Thoracic aorta (tissue), 2 donors: ENCODE data around the gene SCN3B. TPM values are rescaled to one million over a fixed set of nuclear protein-coding genes. Genes with fewer than 3 reads are reported as not detected.

ENCODE experiments used
- ATAC-seq: fragments of 150-250 bp; one replicate; pipeline ENCODE4 v1.8.0; 2017; ENCODE audit warnings: low read depth; ENCODE audit not compliant: insufficient number of reproducible peaks, low FRiP score
- DNase-seq: peaks from one replicate; pipeline ENCODE4 v3.0.0-alpha.2; 2020; ENCODE audit warnings: low spot score
- H3K27ac ChIP-seq, 2 donors: fragments of 200-600 bp; sonication (generic); 1 replicate in 1 of 2; 2 replicates in 1 of 2; pipeline ENCODE4 v1.5.1; 2016; ENCODE audit warnings: mild to moderate bottlenecking in 2 of 2, moderate library complexity in 2 of 2
- H3K27me3 ChIP-seq: fragments of 200-600 bp; sonication (generic); replicated peaks from 2 replicates; pipeline ENCODE4 v1.6.0; 2016; ENCODE audit warnings: mild to moderate bottlenecking; ENCODE audit not compliant: insufficient read depth
- H3K36me3 ChIP-seq: fragments of 200-600 bp; sonication (generic); one replicate; pipeline ENCODE4 v1.5.1; 2016
- H3K4me1 ChIP-seq, 2 donors: fragments of 200-600 bp; sonication (generic); 1 replicate in 1 of 2; 2 replicates in 1 of 2; pipeline versions ENCODE4 v1.5.1 to v1.6.0; 2016; ENCODE audit warnings: low read depth in 2 of 2, mild to moderate bottlenecking in 1 of 2; ENCODE audit not compliant: control insufficient read depth in 1 of 2
- H3K4me3 ChIP-seq: fragments of 200-600 bp; sonication (generic); 2 replicates; pipeline ENCODE4 v1.5.1; 2016; ENCODE audit warnings: mild to moderate bottlenecking
- H3K9me3 ChIP-seq: fragments of 200-600 bp; sonication (generic); 2 replicates; pipeline ENCODE4 v1.5.1; 2016
- total RNA-seq, 2 donors: library from RNA; depleted of rRNA; stranded (reverse); fragments of >200 nt; gene quantifications; one replicate each; pipeline versions ENCODE4 v1.1.0 to v1.2.3, GENCODE V29; 2016
- TF ChIP-seq, protein P1 (sequence below): fragments of 200-600 bp; sonication (generic); IDR thresholded peaks from one replicate; pipeline ENCODE4 v1.5.1; 2019; ENCODE audit warnings: antibody characterized with exemption

Gene SCN3B
- total RNA-seq, 2 donors from 2014 or later, result 0.35 TPM; not detected in 1

DNA sequence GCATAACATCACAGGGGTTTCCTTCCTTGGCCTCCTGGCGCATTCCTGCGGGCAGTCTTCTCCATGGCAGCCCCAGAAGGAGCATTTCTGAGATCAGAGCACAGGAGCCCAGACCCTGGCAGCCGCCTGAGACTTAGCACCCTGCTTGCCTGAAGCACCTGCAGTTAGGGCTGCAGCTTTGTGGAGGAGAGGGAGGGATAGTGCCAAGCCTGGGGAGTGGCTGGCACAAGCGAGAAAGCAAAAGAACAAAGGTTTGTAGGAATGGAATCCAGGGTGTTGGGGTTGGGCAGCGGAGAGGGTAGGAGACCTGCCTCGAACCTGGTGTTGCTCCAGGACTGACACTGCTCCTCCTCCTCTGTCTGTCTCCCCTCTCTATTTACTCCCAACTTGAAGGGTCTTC, 66.9 kb downstream of the SCN3B start:
- DNase-seq (no peak), ATAC-seq (no peak)
- Histone ChIP-seq H3K4me3 (no peak overlapping the region), H3K9me3 (no peaks in the 10 kb centered on the region), H3K36me3 (no peaks in the 10 kb centered on the region), H3K27me3 (no peaks in the 10 kb centered on the region), H3K4me1 (no peaks in the 10 kb centered on the region), H3K27ac (no peak overlapping the region)
- TF ChIP-seq, protein P1, sequence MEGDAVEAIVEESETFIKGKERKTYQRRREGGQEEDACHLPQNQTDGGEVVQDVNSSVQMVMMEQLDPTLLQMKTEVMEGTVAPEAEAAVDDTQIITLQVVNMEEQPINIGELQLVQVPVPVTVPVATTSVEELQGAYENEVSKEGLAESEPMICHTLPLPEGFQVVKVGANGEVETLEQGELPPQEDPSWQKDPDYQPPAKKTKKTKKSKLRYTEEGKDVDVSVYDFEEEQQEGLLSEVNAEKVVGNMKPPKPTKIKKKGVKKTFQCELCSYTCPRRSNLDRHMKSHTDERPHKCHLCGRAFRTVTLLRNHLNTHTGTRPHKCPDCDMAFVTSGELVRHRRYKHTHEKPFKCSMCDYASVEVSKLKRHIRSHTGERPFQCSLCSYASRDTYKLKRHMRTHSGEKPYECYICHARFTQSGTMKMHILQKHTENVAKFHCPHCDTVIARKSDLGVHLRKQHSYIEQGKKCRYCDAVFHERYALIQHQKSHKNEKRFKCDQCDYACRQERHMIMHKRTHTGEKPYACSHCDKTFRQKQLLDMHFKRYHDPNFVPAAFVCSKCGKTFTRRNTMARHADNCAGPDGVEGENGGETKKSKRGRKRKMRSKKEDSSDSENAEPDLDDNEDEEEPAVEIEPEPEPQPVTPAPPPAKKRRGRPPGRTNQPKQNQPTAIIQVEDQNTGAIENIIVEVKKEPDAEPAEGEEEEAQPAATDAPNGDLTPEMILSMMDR, result no peak

DNA sequence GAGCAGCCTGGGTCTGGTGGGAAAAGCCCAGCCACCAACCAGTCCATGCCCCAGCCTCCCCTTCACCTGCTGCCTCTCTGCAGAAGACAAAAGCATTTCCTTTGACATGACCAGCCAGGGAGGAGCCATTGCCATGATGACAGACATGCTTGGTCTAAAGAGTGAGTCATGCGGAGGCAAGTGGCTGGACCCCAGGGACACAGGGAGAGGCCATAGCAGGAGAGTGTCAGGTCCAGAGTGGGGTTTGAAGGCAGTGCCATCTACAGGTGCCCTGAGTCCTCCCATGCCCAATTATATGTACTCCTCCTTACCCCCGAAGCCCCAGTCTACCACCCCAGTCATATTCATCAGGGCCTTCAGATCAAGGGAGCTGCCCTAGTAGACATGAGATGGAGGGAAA, 67.4 kb downstream of the SCN3B start:
- TF ChIP-seq, protein P1, result no peak
- Histone ChIP-seq H3K9me3 (no peaks in the 10 kb centered on the region), H3K27ac (no peak overlapping the region), H3K4me3 (no peak overlapping the region), H3K36me3 (no peaks in the 10 kb centered on the region), H3K27me3 (no peaks in the 10 kb centered on the region), H3K4me1 (no peaks in the 10 kb centered on the region)
- no peak for ATAC-seq
- no peak for DNase-seq

DNA sequence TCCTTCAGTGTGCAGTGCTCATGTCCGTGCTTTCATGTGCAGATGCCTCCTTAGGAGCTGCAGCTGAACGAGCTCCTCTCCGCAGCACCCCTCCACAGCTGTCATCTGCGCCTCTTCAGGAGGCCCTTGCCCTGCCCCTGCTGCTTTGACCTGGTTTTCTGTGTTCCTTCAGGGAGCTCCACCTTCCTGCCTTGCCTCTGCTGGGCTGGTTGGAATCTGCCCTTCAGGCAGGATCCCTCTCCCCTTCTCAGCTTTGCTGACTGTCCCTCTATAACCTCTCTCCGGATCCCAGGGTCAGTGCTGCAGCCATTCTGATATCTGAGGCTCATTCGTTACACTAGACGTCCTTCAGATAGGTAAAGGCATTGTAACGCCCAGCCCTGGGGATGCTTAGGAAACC, 67.9 kb downstream of the SCN3B start:
- Histone ChIP-seq H3K4me1 (no peaks in the 10 kb centered on the region), H3K27ac (no peak overlapping the region), H3K4me3 (no peak overlapping the region), H3K9me3 (no peaks in the 10 kb centered on the region), H3K27me3 (no peaks in the 10 kb centered on the region), H3K36me3 (no peaks in the 10 kb centered on the region)
- DNase-seq (no peak), ATAC-seq (no peak)
- TF ChIP-seq, protein P1, result no peak

DNA sequence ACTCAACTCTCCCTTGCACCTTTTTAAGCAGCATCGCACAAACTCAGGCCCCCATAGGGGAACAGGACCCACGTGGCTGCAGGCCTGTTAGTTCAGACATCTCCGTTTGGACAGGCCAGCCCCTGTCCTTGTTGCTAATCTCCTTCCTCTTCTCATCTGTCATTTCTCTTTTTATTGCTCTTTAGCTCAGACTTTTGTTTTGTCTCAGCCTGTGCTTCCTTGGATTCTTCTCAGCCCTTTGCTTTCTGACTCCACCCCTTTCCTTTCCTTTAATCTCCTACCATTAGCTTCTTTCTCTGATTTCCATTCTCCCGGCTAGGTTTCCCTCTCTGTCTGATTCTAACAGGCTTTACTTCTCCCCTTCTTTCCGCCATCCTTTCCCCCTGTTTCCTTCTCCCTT, 68.7 kb downstream of the SCN3B start:
- TF ChIP-seq, protein P1, result no peak
- no peaks in the 10 kb centered on the region for H3K9me3 ChIP-seq
- DNase-seq, result no peak
- no peaks in the 10 kb centered on the region for H3K27me3 ChIP-seq
- no peak overlapping the region for H3K4me3 ChIP-seq
- H3K27ac ChIP-seq, result no peak overlapping the region
- no peaks in the 10 kb centered on the region for H3K36me3 ChIP-seq
- H3K4me1 ChIP-seq, result no peaks in the 10 kb centered on the region
- no peak for ATAC-seq

- no peak for ATAC-seq
- H3K4me1 ChIP-seq, result no peaks in the 10 kb centered on the region
- H3K27ac ChIP-seq, result no peak overlapping the region
- no peak for DNase-seq
- no peaks in the 10 kb centered on the region for H3K9me3 ChIP-seq
- no peaks in the 10 kb centered on the region for H3K27me3 ChIP-seq
- H3K4me3 ChIP-seq, result no peak overlapping the region
- H3K36me3 ChIP-seq, result no peaks in the 10 kb centered on the region
- TF ChIP-seq, protein P1, result no peak
Observed at GRCh38 chr11:123585206-123585605, 69.2 kb downstream of the SCN3B start.
